Right cardiac atrium (tissue), 5 donors: Measurements from ENCODE around the gene FAM3D. TPM values are rescaled to one million over a fixed set of nuclear protein-coding genes. Genes with fewer than 3 reads are reported as not detected.
"Not testable (repeated sequence)": the region's sequence is repeated elsewhere in the genome, so short reads cannot be mapped to it uniquely, and the experiment has no call there.

Experiments
- ATAC-seq, 2 donors: fragments of 200-7000 bp; cut with Tn5 transposase; one replicate each; pipeline versions ENCODE4 v1.8.0 to v1.9.1; 2020; ENCODE audit warnings: moderate library complexity in 2 of 2, mild to moderate bottlenecking in 1 of 2
- DNase-seq, 3 donors: peaks; one replicate each; pipeline ENCODE4 v3.0.0-alpha.2; 2020
- H3K27ac ChIP-seq: one replicate; pipeline ENCODE4 v1.5.1; 2013; ENCODE audit warnings: mild to moderate bottlenecking, low read length, control low read depth, moderate library complexity
- H3K27me3 ChIP-seq: one replicate; pipeline ENCODE4 v1.6.1; 2013; ENCODE audit not compliant: control insufficient read depth, insufficient read depth
- H3K4me1 ChIP-seq: one replicate; pipeline ENCODE4 v1.6.1; 2013; ENCODE audit warnings: low read length; ENCODE audit not compliant: control insufficient read depth, insufficient read depth
- H3K4me3 ChIP-seq: one replicate; pipeline ENCODE4 v1.5.1; 2013; ENCODE audit warnings: low read length, control low read depth
- H3K9me3 ChIP-seq: one replicate; pipeline ENCODE4 v1.6.1; 2013; ENCODE audit warnings: low read length; ENCODE audit not compliant: control insufficient read depth
- WGBS: extraction: QIAGEN DNeasy Blood & Tissue Kit; methylation state at CpG from one replicate; pipeline ENCODE4 v1.1.7; 2013; 5-methylcytosine and 5-hydroxymethylcytosine counted together
- intact Hi-C, 4 donors: fragments of 100-400 bp; cut with DNase I; formaldehyde crosslinking; loops; one replicate each; pipeline versions ENCODE4 v1.11.0 to v1.14.0; 2022 to 2023
- polyA plus RNA-seq: library from polyadenylated mRNA; stranded (reverse); fragments of 200-250 nt; gene quantifications from one replicate; pipeline ENCODE4 v1.2.3, GENCODE V29; 2013
- total RNA-seq, 4 donors: library from RNA; stranded (reverse); fragmentation: NEBNext Ultra II Directional; extraction: Animal tissue kit (Norgen Biotek cat#: 25700); gene quantifications; one replicate each; pipeline ENCODE4 v1.2.1, GENCODE V29; 2021
- donor health status: healthy with polysubstance abuse.
- donor health status: DM: no; HTN: yes; CAD: no.
- donor health status: DM: no; HTN: no; CAD: no.
- donor health status: DM: no; HTN: yes; CAD: no; lungs with severe emphysema.
- donor health status: DM: yes; HTN: yes; CAD: no.

The FAM3D gene
- total and polyA plus RNA-seq, 5 donors, result 0.14 to 0.37 (median 0.28) TPM

GRCh38 chr3:58683001-58683458 lies 16.5 kb upstream of the FAM3D start:
- H3K27me3 ChIP-seq, result no peaks in the 10 kb centered on the region
- no peak overlapping the region for H3K4me3 ChIP-seq
- intact Hi-C loops, result no loop called here
- no peaks in the 10 kb centered on the region for H3K9me3 ChIP-seq
- DNase-seq (no peak), ATAC-seq (no peak)
- WGBS, result 70% methylated on average over 5 of the region's 5 CpGs
- H3K27ac ChIP-seq, result no peak overlapping the region
- H3K4me1 ChIP-seq, result no peaks in the 10 kb centered on the region

- no peak for ATAC-seq
- intact Hi-C loops, result no loop called here
Measured at GRCh38 chr3:58681863-58682262, 15.3 kb upstream of the FAM3D start.

GRCh38 chr3:58680879-58681525 lies 14.4 kb upstream of the FAM3D start:
- no peak for ATAC-seq
- no peak overlapping the region for H3K27ac ChIP-seq

More at GRCh38 chr3:58681863-58682262, 15.3 kb upstream of the FAM3D start:
- DNase-seq, result no peak
- Histone ChIP-seq H3K9me3 (no peaks in the 10 kb centered on the region), H3K27me3 (no peaks in the 10 kb centered on the region), H3K27ac (no peak overlapping the region), H3K4me1 (no peaks in the 10 kb centered on the region), H3K4me3 (no peak overlapping the region)
- WGBS, result 73% methylated on average over 2 of the region's 2 CpGs

GRCh38 chr3:58679974-58680666 lies 13.5 kb upstream of the FAM3D start:
- WGBS, result 77% methylated on average over 6 of the region's 6 CpGs
- H3K9me3 ChIP-seq, result no peaks in the 10 kb centered on the region
- H3K27me3 ChIP-seq, result no peaks in the 10 kb centered on the region
- DNase-seq (no peak), ATAC-seq (peak in 1 of 2 donors; percentile 73)
- H3K4me3 ChIP-seq, result no peak overlapping the region
- intact Hi-C loops, result no loop called here
- no peaks in the 10 kb centered on the region for H3K4me1 ChIP-seq
- H3K27ac ChIP-seq, result no peak overlapping the region

More at GRCh38 chr3:58680879-58681525, 14.4 kb upstream of the FAM3D start:
- H3K4me1 ChIP-seq, result no peaks in the 10 kb centered on the region
- 78% methylated on average over 9 of the region's 9 CpGs for WGBS
- intact Hi-C loops, result no loop called here
- no peaks in the 10 kb centered on the region for H3K27me3 ChIP-seq
- no peak for DNase-seq
- no peak overlapping the region for H3K4me3 ChIP-seq
- H3K9me3 ChIP-seq, result no peaks in the 10 kb centered on the region

- Histone ChIP-seq H3K9me3 (no peaks in the 10 kb centered on the region), H3K4me1 (no peaks in the 10 kb centered on the region), H3K27ac (no peak overlapping the region), H3K27me3 (no peaks in the 10 kb centered on the region), H3K4me3 (no peak overlapping the region)
- 39% methylated on average over 6 of the region's 6 CpGs for WGBS
- DNase-seq, result no peak
- ATAC-seq, result peak in 1 of 2 donors; percentile 44
- intact Hi-C loops, result no loop called here
Measured at GRCh38 chr3:58679446-58679845, 12.9 kb upstream of the FAM3D start.

GRCh38 chr3:58678177-58678970 lies 11.8 kb upstream of the FAM3D start:
- H3K27me3 ChIP-seq, H3K27ac ChIP-seq, intact Hi-C loops, H3K4me1 ChIP-seq, DNase-seq, H3K9me3 ChIP-seq, ATAC-seq, H3K4me3 ChIP-seq: not testable (repeated sequence)
- 69% methylated on average over 13 of the region's 13 CpGs for WGBS

- H3K4me3 ChIP-seq, result no peak overlapping the region
- ATAC-seq, result no peak
Measured at GRCh38 chr3:58672880-58673279, 6.3 kb upstream of the FAM3D start.

GRCh38 chr3:58672451-58672850 lies 5.9 kb upstream of the FAM3D start:
- Histone ChIP-seq H3K4me3 (no peak overlapping the region), H3K9me3 (no peaks in the 10 kb centered on the region), H3K27me3 (no peaks in the 10 kb centered on the region), H3K27ac (no peak overlapping the region), H3K4me1 (no peaks in the 10 kb centered on the region)
- intact Hi-C loops, result no loop called here
- WGBS, result 89% methylated on average over 8 of the region's 8 CpGs
- ATAC-seq, result no peak
- DNase-seq, result no peak

More at GRCh38 chr3:58672880-58673279, 6.3 kb upstream of the FAM3D start:
- Histone ChIP-seq H3K9me3 (no peaks in the 10 kb centered on the region), H3K4me1 (no peaks in the 10 kb centered on the region), H3K27ac (no peak overlapping the region), H3K27me3 (no peaks in the 10 kb centered on the region)
- no peak for DNase-seq
- 86% methylated on average over 3 of the region's 3 CpGs for WGBS
- intact Hi-C loops, result no loop called here

GRCh38 chr3:58670506-58671135 lies 4.0 kb upstream of the FAM3D start:
- H3K27me3 ChIP-seq, result no peaks in the 10 kb centered on the region
- H3K27ac ChIP-seq, result no peak overlapping the region
- no peaks in the 10 kb centered on the region for H3K9me3 ChIP-seq
- intact Hi-C loops, result no loop called here
- H3K4me1 ChIP-seq, result no peaks in the 10 kb centered on the region
- H3K4me3 ChIP-seq, result no peak overlapping the region
- peak in 1 of 2 donors; percentile 29 for ATAC-seq
- WGBS, result 74% methylated on average over 9 of the region's 9 CpGs
- no peak for DNase-seq

- Histone ChIP-seq H3K4me3 (no peak overlapping the region), H3K9me3 (no peaks in the 10 kb centered on the region), H3K4me1 (no peaks in the 10 kb centered on the region), H3K27me3 (no peaks in the 10 kb centered on the region), H3K27ac (no peak overlapping the region)
- 57% methylated on average over 8 of the region's 8 CpGs for WGBS
- intact Hi-C loops, result no loop called here
- DNase-seq (no peak), ATAC-seq (peak in 1 of 2 donors; percentile 8)
Measured at GRCh38 chr3:58668247-58668646, 1.7 kb upstream of the FAM3D start.
